Duodenal mucosa (tissue), 2 donors: ENCODE measurements around the gene ADGRG3.

ENCODE experiments used
- H3K27ac ChIP-seq: one replicate; pipeline ENCODE4 v1.7.0; 2013; ENCODE audit warnings: low read depth, low read length
- H3K27me3 ChIP-seq, 2 donors: one replicate each; pipeline ENCODE4 v1.7.0; 2013; ENCODE audit warnings: low read length in 2 of 2, control low read depth in 1 of 2; ENCODE audit not compliant: insufficient read depth in 2 of 2, control insufficient read depth in 1 of 2
- H3K36me3 ChIP-seq, 2 donors: one replicate each; pipeline ENCODE4 v1.7.0; 2013; ENCODE audit warnings: low read length in 2 of 2, control low read depth in 1 of 2; ENCODE audit not compliant: insufficient read depth in 2 of 2, control insufficient read depth in 1 of 2
- H3K4me1 ChIP-seq, 2 donors: one replicate each; pipeline ENCODE4 v1.7.0; 2013; ENCODE audit warnings: low read length in 2 of 2, control low read depth in 1 of 2; ENCODE audit not compliant: insufficient read depth in 2 of 2, control insufficient read depth in 1 of 2
- H3K4me3 ChIP-seq, 2 donors: one replicate each; pipeline ENCODE4 v1.7.0; 2013; ENCODE audit warnings: low read length in 2 of 2, low read depth in 1 of 2
- H3K9ac ChIP-seq, 2 donors: one replicate each; pipeline ENCODE4 v1.7.0; 2013; ENCODE audit warnings: low read length in 2 of 2, low read depth in 1 of 2
- H3K9me3 ChIP-seq, 2 donors: one replicate each; pipeline ENCODE4 v1.7.0; 2013; ENCODE audit warnings: low read length in 2 of 2, control low read depth in 1 of 2; ENCODE audit not compliant: control insufficient read depth in 1 of 2

The ADGRG3 gene

DNA sequence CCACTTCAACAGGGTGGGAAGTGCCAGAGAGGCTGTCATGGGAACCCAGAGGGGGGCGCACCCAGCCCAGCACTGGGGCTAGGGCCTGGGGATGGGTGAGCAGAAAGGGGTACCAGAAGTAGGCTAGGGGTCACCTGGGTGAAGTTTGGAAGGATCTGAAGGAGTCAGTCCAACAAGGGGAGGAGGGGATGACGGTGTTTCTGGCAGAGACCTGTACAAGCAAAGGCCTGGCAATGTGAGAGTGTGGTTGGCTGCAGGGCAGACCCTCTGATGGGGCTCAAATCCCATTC, 54.0 kb downstream of the ADGRG3 start:
- no peaks in the 10 kb centered on the region for H3K27me3 ChIP-seq
- H3K4me1 ChIP-seq: no peaks in the 10 kb centered on the region
- H3K4me3 ChIP-seq: no peak overlapping the region
- no peak overlapping the region for H3K9ac ChIP-seq
- no peaks in the 10 kb centered on the region for H3K36me3 ChIP-seq
- H3K9me3 ChIP-seq: no peaks in the 10 kb centered on the region
- no peak overlapping the region for H3K27ac ChIP-seq

DNA sequence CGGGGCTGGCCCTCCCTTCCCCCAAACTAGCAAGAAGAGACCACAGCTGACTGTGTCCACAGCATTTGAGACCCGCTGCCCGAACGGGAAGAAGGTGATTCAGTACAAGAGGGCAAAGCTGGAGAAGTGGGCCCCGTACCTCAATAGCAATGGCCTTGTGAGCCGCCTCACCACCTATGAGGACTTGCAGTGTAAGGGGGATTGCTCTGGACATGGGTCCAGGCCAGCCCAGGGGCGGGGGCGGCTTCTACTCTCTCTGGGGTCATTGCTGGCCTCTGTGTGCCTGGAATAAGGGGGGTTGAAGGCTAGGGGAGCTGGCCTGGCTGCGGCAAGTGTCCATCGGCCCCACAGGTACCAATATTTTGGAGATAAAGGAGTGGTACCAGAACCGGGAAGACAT, 54.5 kb downstream of the ADGRG3 start:
- Histone ChIP-seq H3K36me3 (no peaks in the 10 kb centered on the region), H3K4me1 (no peaks in the 10 kb centered on the region), H3K4me3 (no peak overlapping the region), H3K9ac (no peak overlapping the region), H3K9me3 (no peaks in the 10 kb centered on the region), H3K27ac (no peak overlapping the region), H3K27me3 (no peaks in the 10 kb centered on the region)

GRCh38 chr16:57723170-57723569, 55.1 kb downstream of the ADGRG3 start:
- H3K27ac ChIP-seq: no peak overlapping the region
- no peaks in the 10 kb centered on the region for H3K9me3 ChIP-seq
- H3K36me3 ChIP-seq: no peaks in the 10 kb centered on the region
- no peaks in the 10 kb centered on the region for H3K4me1 ChIP-seq
- H3K9ac ChIP-seq: no peak overlapping the region
- H3K4me3 ChIP-seq: no peak overlapping the region
- H3K27me3 ChIP-seq: no peaks in the 10 kb centered on the region

DNA sequence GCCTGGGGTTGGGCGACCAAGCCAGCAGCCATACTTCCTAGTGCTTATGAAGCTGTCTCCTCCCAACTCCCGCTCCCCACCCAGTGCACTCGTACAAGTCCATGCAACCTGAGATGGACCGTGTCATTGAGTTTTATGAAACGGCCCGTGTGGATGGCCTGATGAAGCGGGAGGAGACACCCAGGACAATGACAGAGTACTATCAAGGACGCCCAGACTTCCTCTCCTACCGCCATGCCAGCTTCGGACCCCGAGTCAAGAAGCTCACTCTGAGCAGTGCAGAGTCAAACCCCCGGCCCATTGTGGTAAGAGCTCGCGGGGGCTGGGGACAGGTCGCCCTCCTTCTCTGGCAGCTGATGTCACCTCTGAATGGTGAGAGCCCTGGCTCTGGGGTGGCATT, 56.4 kb downstream of the ADGRG3 start:
- Histone ChIP-seq H3K4me1 (no peaks in the 10 kb centered on the region), H3K27ac (no peak overlapping the region)

DNA sequence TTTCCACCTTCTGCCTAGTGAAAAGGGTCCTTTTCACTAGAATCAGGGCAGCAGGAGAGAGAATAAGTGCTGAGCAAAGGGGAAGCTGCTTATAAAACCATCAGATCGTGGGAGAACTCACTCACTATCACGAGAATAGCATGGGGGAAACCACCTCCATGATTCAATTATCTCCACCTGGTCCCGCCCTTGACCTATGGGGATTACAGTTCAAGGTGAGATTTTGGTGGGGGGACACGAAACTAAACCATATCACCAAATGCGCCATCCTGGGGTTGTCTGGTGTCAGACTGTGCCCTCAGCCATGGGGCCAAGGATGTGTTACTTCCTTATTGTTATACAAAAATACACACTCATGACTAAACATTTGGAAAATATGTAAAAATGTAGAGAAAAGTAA, 57.0 kb downstream of the ADGRG3 start:
- no peaks in the 10 kb centered on the region for H3K4me1 ChIP-seq
- no peaks in the 10 kb centered on the region for H3K36me3 ChIP-seq
- H3K27ac ChIP-seq: no peak overlapping the region
- no peak overlapping the region for H3K9ac ChIP-seq
- H3K9me3 ChIP-seq: no peaks in the 10 kb centered on the region
- no peaks in the 10 kb centered on the region for H3K27me3 ChIP-seq
- no peak overlapping the region for H3K4me3 ChIP-seq

More for the DNA sequence above, 56.4 kb downstream of the ADGRG3 start:
- no peak overlapping the region for H3K9ac ChIP-seq
- no peak overlapping the region for H3K4me3 ChIP-seq
- H3K9me3 ChIP-seq: no peaks in the 10 kb centered on the region
- no peaks in the 10 kb centered on the region for H3K27me3 ChIP-seq
- H3K36me3 ChIP-seq: no peaks in the 10 kb centered on the region

- Histone ChIP-seq H3K27me3 (no peaks in the 10 kb centered on the region), H3K36me3 (no peaks in the 10 kb centered on the region), H3K9ac (no peak overlapping the region), H3K4me3 (no peak overlapping the region), H3K9me3 (no peaks in the 10 kb centered on the region), H3K27ac (no peak overlapping the region), H3K4me1 (no peaks in the 10 kb centered on the region)
Observed at GRCh38 chr16:57725554-57725953, 57.4 kb downstream of the ADGRG3 start.

DNA sequence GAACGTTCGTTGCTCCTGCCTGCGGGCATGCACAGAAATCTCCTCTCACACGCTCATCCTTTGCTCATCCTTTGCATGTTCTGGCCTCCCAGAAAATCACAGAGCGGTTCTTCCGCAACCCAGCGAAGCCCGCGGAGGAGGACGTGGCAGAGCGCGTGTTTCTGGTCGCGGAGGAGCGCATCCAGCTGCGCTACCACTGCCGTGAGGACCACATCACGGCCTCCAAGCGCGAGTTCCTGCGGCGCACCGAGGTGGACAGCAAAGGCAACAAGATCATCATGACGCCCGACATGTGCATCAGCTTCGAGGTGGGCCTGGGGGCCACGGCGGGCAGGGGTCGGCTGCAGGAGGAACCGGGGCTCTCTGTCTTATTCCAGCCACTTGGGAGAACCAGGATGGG, 57.9 kb downstream of the ADGRG3 start:
- no peaks in the 10 kb centered on the region for H3K27me3 ChIP-seq
- H3K36me3 ChIP-seq: no peaks in the 10 kb centered on the region
- no peaks in the 10 kb centered on the region for H3K4me1 ChIP-seq
- H3K27ac ChIP-seq: no peak overlapping the region
- no peaks in the 10 kb centered on the region for H3K9me3 ChIP-seq
- no peak overlapping the region for H3K9ac ChIP-seq
- no peak overlapping the region for H3K4me3 ChIP-seq

- H3K27ac ChIP-seq: no peak overlapping the region
- no peaks in the 10 kb centered on the region for H3K9me3 ChIP-seq
- no peaks in the 10 kb centered on the region for H3K36me3 ChIP-seq
- no peaks in the 10 kb centered on the region for H3K4me1 ChIP-seq
- no peaks in the 10 kb centered on the region for H3K27me3 ChIP-seq
- H3K9ac ChIP-seq: no peak overlapping the region
- H3K4me3 ChIP-seq: no peak overlapping the region
Observed at GRCh38 chr16:57726433-57726947, 58.4 kb downstream of the ADGRG3 start.

GRCh38 chr16:57727610-57728009, 59.5 kb downstream of the ADGRG3 start:
- H3K36me3 ChIP-seq: no peaks in the 10 kb centered on the region
- no peaks in the 10 kb centered on the region for H3K27me3 ChIP-seq
- H3K9ac ChIP-seq: no peak overlapping the region
- no peaks in the 10 kb centered on the region for H3K9me3 ChIP-seq
- H3K4me1 ChIP-seq: no peaks in the 10 kb centered on the region
- H3K4me3 ChIP-seq: no peak overlapping the region
- no peak overlapping the region for H3K27ac ChIP-seq

DNA sequence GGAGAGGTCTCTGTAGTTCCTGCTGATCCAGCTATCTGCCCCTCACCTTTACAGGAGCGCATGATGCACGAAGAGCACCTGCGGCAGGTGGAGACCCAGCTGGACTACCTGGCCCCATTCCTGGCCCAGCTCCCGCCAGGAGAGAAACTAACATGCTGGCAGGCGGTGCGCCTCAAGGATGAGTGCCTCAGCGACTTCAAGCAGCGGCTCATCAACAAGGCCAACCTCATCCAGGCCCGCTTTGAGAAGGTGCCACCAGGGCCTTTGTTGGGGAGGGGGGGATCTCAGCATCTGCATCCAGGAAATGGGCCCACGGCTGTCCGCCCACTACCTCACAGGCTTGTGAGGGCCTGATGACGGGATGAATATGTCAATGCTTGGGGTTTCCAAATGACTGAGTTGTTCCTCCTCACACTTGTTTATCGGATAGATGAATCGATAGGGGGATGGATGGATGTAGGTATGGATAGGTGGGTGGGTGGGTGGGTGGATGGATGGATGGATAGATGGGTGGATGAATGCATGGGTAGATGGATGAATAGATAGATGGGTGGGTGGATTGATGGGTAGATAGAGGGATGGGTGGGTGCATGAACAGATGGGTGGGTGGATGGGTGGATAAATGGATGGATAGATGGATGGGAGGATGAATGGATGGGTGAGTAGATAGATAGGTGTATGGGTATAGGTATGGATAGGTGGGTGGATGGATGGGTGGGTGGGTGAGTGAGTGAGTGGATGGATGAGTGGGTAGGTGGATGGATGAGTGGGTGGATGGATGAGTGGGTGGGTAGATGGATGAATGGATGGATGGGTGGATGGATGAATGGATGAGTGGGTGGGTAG, 60.5 kb downstream of the ADGRG3 start:
- no peaks in the 10 kb centered on the region for H3K4me1 ChIP-seq

More for the DNA sequence above, 60.5 kb downstream of the ADGRG3 start:
- H3K9me3 ChIP-seq: no peaks in the 10 kb centered on the region
- no peaks in the 10 kb centered on the region for H3K27me3 ChIP-seq
- no peak overlapping the region for H3K9ac ChIP-seq
- H3K27ac ChIP-seq: no peak overlapping the region
- H3K4me3 ChIP-seq: no peak overlapping the region
- no peaks in the 10 kb centered on the region for H3K36me3 ChIP-seq
